Mesenchymal stem cell (in vitro differentiated cells and primary cell): ENCODE results near the gene GGT6.

Experiments used
- DNase-seq: peaks from one replicate; pipeline ENCODE4 v3.0.0-alpha.2; 2013
- H2AFZ ChIP-seq: one replicate; pipeline ENCODE4 v1.6.1; 2013; ENCODE audit warnings: low read depth, mild to moderate bottlenecking, control low read depth, inconsistent platforms, low read length, moderate library complexity
- H2AK5ac ChIP-seq: 2 replicates; pipeline ENCODE4 v1.6.1; 2013; ENCODE audit warnings: low read length, moderate library complexity, mild to moderate bottlenecking, inconsistent platforms; ENCODE audit not compliant: severe bottlenecking
- H2BK120ac ChIP-seq: one replicate; pipeline ENCODE4 v1.6.1; 2013; ENCODE audit warnings: low read depth, mild to moderate bottlenecking, inconsistent platforms, low read length, moderate library complexity
- H2BK12ac ChIP-seq, 2 experiments: one replicate each; pipeline ENCODE4 v1.6.1; 2013; ENCODE audit warnings: inconsistent platforms in 2 of 2, low read length in 2 of 2, mild to moderate bottlenecking in 2 of 2, moderate library complexity in 2 of 2, control low read depth in 1 of 2
- H2BK15ac ChIP-seq: one replicate; pipeline ENCODE4 v1.6.1; 2013; ENCODE audit warnings: mild to moderate bottlenecking, low read depth, inconsistent platforms; ENCODE audit not compliant: poor library complexity, severe bottlenecking
- H2BK5ac ChIP-seq: 2 replicates; pipeline ENCODE4 v1.6.1; 2013; ENCODE audit warnings: low read depth, mild to moderate bottlenecking, low read length, control low read depth, inconsistent platforms; ENCODE audit not compliant: poor library complexity, severe bottlenecking
- H3K14ac ChIP-seq, 2 experiments: one replicate each; pipeline ENCODE4 v1.6.1; 2013; ENCODE audit warnings: inconsistent platforms in 2 of 2, low read length in 2 of 2, control low read depth in 1 of 2, mild to moderate bottlenecking in 1 of 2, moderate library complexity in 1 of 2
- H3K18ac ChIP-seq, 2 experiments: one replicate each; pipeline ENCODE4 v1.6.1; 2013; ENCODE audit warnings: inconsistent platforms in 2 of 2, low read length in 2 of 2, control low read depth in 1 of 2, low read depth in 1 of 2, mild to moderate bottlenecking in 1 of 2
- H3K23ac ChIP-seq, 2 experiments: one replicate each; pipeline ENCODE4 v1.6.1; 2013; ENCODE audit warnings: inconsistent platforms in 2 of 2, low read length in 2 of 2, mild to moderate bottlenecking in 2 of 2, moderate library complexity in 2 of 2, control low read depth in 1 of 2
- H3K27ac ChIP-seq: 2 replicates; pipeline ENCODE4 v1.5.1; 2013; ENCODE audit warnings: mild to moderate bottlenecking, moderate library complexity, low read length, control low read depth, inconsistent platforms; ENCODE audit not compliant: poor library complexity, severe bottlenecking
- H3K27me3 ChIP-seq, 2 experiments: 2 replicates each; pipeline versions ENCODE4 v1.6.1 to v1.7.0; 2013; ENCODE audit warnings: low read length in 2 of 2, mild to moderate bottlenecking in 2 of 2, moderate library complexity in 2 of 2, control low read depth in 1 of 2, inconsistent platforms in 1 of 2; ENCODE audit not compliant: control insufficient read depth in 1 of 2, insufficient read depth in 1 of 2
- H3K36me3 ChIP-seq, 2 experiments: 2 replicates each; pipeline versions ENCODE4 v1.6.1 to v1.7.0; 2013; ENCODE audit warnings: low read length in 2 of 2, control low read depth in 1 of 2, inconsistent platforms in 1 of 2, low read depth in 1 of 2, mild to moderate bottlenecking in 1 of 2; ENCODE audit not compliant: insufficient read depth in 2 of 2, control insufficient read depth in 1 of 2
- H3K4ac ChIP-seq, 2 experiments: one replicate each; pipeline ENCODE4 v1.6.1; 2013; ENCODE audit warnings: inconsistent platforms in 2 of 2, low read length in 2 of 2, mild to moderate bottlenecking in 2 of 2, moderate library complexity in 2 of 2, control low read depth in 1 of 2, low read depth in 1 of 2
- H3K4me1 ChIP-seq: 2 replicates; pipeline ENCODE4 v1.6.1; 2013; ENCODE audit warnings: low read depth, low read length, control low read depth; ENCODE audit not compliant: control insufficient read depth, insufficient read depth
- H3K4me2 ChIP-seq: 2 replicates; pipeline ENCODE4 v1.6.1; 2013; ENCODE audit warnings: low read length, mild to moderate bottlenecking, inconsistent platforms; ENCODE audit not compliant: poor library complexity, severe bottlenecking
- H3K4me3 ChIP-seq, 2 experiments: 2 replicates each; pipeline versions ENCODE4 v1.5.1 to v1.7.0; 2013; ENCODE audit warnings: low read length in 2 of 2, mild to moderate bottlenecking in 2 of 2, control low read depth in 1 of 2, low read depth in 1 of 2; ENCODE audit not compliant: insufficient read depth in 1 of 2
- H3K79me1 ChIP-seq: replicated peaks from 2 replicates; pipeline ENCODE4 v1.6.1; 2013; ENCODE audit warnings: mild to moderate bottlenecking, control low read depth, low read length, inconsistent platforms; ENCODE audit not compliant: poor library complexity, severe bottlenecking
- H3K9ac ChIP-seq: 2 replicates; pipeline ENCODE4 v1.7.0; 2013; ENCODE audit warnings: mild to moderate bottlenecking, low read length, moderate library complexity
- H3K9me3 ChIP-seq: 2 replicates; pipeline ENCODE4 v1.7.0; 2013; ENCODE audit warnings: mild to moderate bottlenecking, low read length; ENCODE audit not compliant: control insufficient read depth
- H4K8ac ChIP-seq: one replicate; pipeline ENCODE4 v1.6.1; 2013; ENCODE audit warnings: inconsistent platforms, mild to moderate bottlenecking, low read length, moderate library complexity
- H4K91ac ChIP-seq: one replicate; pipeline ENCODE4 v1.6.1; 2013; ENCODE audit warnings: mild to moderate bottlenecking, low read length, inconsistent platforms
- WGBS: methylation state at CpG from one replicate; pipeline ENCODE4 v1.1.7; 2013; ENCODE audit warnings: mixed read lengths; 5-methylcytosine and 5-hydroxymethylcytosine counted together

The GGT6 gene

GRCh38 chr17:4527566-4528125 lies 32.7 kb downstream of the GGT6 start:
- H4K91ac ChIP-seq = no peak overlapping the region
- H3K4me3 ChIP-seq = no peak overlapping the region
- H3K36me3 ChIP-seq = peaks cover 0 to 30% of the 10 kb centered on the region in 2 experiments
- H2BK120ac ChIP-seq = no peak overlapping the region
- no peak overlapping the region for H3K14ac ChIP-seq
- H2AFZ ChIP-seq = no peak overlapping the region
- no peak overlapping the region for H2BK12ac ChIP-seq
- no peak overlapping the region for H2BK15ac ChIP-seq
- no peak for DNase-seq
- WGBS = 76% methylated on average over 10 of the region's 12 CpGs
- no peak overlapping the region for H2BK5ac ChIP-seq
- no peak overlapping the region for H2AK5ac ChIP-seq
- H3K4me2 ChIP-seq = no peak overlapping the region
- no peaks in the 10 kb centered on the region for H3K79me1 ChIP-seq
- no peak overlapping the region for H3K18ac ChIP-seq
- H4K8ac ChIP-seq = no peak overlapping the region
- no peaks in the 10 kb centered on the region for H3K9me3 ChIP-seq
- peaks cover 3 to 38% of the 10 kb centered on the region in 2 experiments for H3K27me3 ChIP-seq
- no peak overlapping the region for H3K23ac ChIP-seq
- peaks cover 2% of the 10 kb centered on the region for H3K4me1 ChIP-seq
- no peak overlapping the region for H3K9ac ChIP-seq
- H3K27ac ChIP-seq = no peak overlapping the region
- no peak overlapping the region for H3K4ac ChIP-seq

GRCh38 chr17:4527134-4527533 lies 33.2 kb downstream of the GGT6 start:
- no peak overlapping the region for H2BK5ac ChIP-seq
- no peak overlapping the region for H3K9ac ChIP-seq
- H3K18ac ChIP-seq = no peak overlapping the region
- H3K27me3 ChIP-seq = peaks cover 3 to 36% of the 10 kb centered on the region in 2 experiments
- no peak overlapping the region for H2BK12ac ChIP-seq
- peaks cover 2% of the 10 kb centered on the region for H3K4me1 ChIP-seq
- H3K23ac ChIP-seq = no peak overlapping the region
- no peak overlapping the region for H3K4ac ChIP-seq
- H3K36me3 ChIP-seq = peaks cover 0 to 30% of the 10 kb centered on the region in 2 experiments
- no peak overlapping the region for H2BK15ac ChIP-seq
- H3K9me3 ChIP-seq = no peaks in the 10 kb centered on the region
- no peak overlapping the region for H2AFZ ChIP-seq
- no peak for DNase-seq
- H3K79me1 ChIP-seq = no peaks in the 10 kb centered on the region
- H3K4me2 ChIP-seq = no peak overlapping the region
- no peak overlapping the region for H3K27ac ChIP-seq
- H4K8ac ChIP-seq = no peak overlapping the region
- H3K14ac ChIP-seq = no peak overlapping the region
- H2BK120ac ChIP-seq = no peak overlapping the region
- no peak overlapping the region for H3K4me3 ChIP-seq
- no peak overlapping the region for H4K91ac ChIP-seq
- no peak overlapping the region for H2AK5ac ChIP-seq
- no CpG with 5 or more reads among the region's 1 CpG for WGBS

- 79% methylated on average over 10 of the region's 11 CpGs for WGBS
- Histone ChIP-seq H3K18ac (no peak overlapping the region), H3K36me3 (peaks cover 0 to 26% of the 10 kb centered on the region in 2 experiments), H3K4me3 (no peak overlapping the region), H4K91ac (no peak overlapping the region), H2AK5ac (no peak overlapping the region), H2BK12ac (no peak overlapping the region), H3K79me1 (no peaks in the 10 kb centered on the region), H2AFZ (no peak overlapping the region), H3K9ac (no peak overlapping the region), H3K27me3 (peaks cover 3 to 26% of the 10 kb centered on the region in 2 experiments), H3K14ac (no peak overlapping the region), H2BK5ac (no peak overlapping the region), H3K27ac (no peak overlapping the region), H3K4me2 (no peak overlapping the region), H3K9me3 (no peaks in the 10 kb centered on the region), H2BK15ac (no peak overlapping the region), H4K8ac (no peak overlapping the region), H3K4ac (no peak overlapping the region), H3K23ac (no peak overlapping the region), H3K4me1 (peaks cover 3% of the 10 kb centered on the region), H2BK120ac (no peak overlapping the region)
- DNase-seq = no peak
These were observed 34.5 kb downstream of the GGT6 start for GRCh38 chr17:4525691-4526397.

- Histone ChIP-seq H4K91ac (no peak overlapping the region), H3K4me3 (no peak overlapping the region), H2BK15ac (no peak overlapping the region), H2BK120ac (no peak overlapping the region), H3K79me1 (no peaks in the 10 kb centered on the region), H3K36me3 (peaks cover 0 to 20% of the 10 kb centered on the region in 2 experiments), H3K27ac (no peak overlapping the region), H3K4me2 (no peak overlapping the region), H3K14ac (no peak overlapping the region), H3K4me1 (peaks cover 3% of the 10 kb centered on the region), H3K27me3 (peaks cover 3 to 27% of the 10 kb centered on the region in 2 experiments), H3K4ac (no peak overlapping the region), H3K9me3 (no peaks in the 10 kb centered on the region), H3K23ac (no peak overlapping the region), H2AK5ac (no peak overlapping the region), H2BK12ac (no peak overlapping the region), H3K9ac (no peak overlapping the region), H2AFZ (no peak overlapping the region), H2BK5ac (no peak overlapping the region), H3K18ac (no peak overlapping the region), H4K8ac (no peak overlapping the region)
- 90% methylated on average over 8 of the region's 8 CpGs for WGBS
- no peak for DNase-seq
These were observed 36.4 kb downstream of the GGT6 start for GRCh38 chr17:4523946-4524345.
